SK-N-SH treated with all-trans-retinoic acid at 6 μM for 48 hours (cell line): ENCODE measurements around the gene C1QL1.

Source experiments
- ARNTL ChIP-seq: fragments of 450-650 bp; formaldehyde crosslinking; IDR thresholded peaks from 2 replicates; pipeline ENCODE4 v1.5.0; 2020; ENCODE audit warnings: low read depth, mild to moderate bottlenecking, moderate library complexity, borderline replicate concordance
- CSDC2 ChIP-seq: fragments of 250-450 bp; sonication (Bioruptor Pico); IDR thresholded peaks from 2 replicates; pipeline ENCODE4 v1.5.0; 2020; ENCODE audit warnings: mild to moderate bottlenecking, moderate library complexity
- OSR1 ChIP-seq: fragments of 250-450 bp; sonication (Bioruptor Pico); IDR thresholded peaks from 2 replicates; pipeline ENCODE4 v1.8.0; 2022; ENCODE audit warnings: moderate library complexity, mild to moderate bottlenecking, inconsistent platforms
- PATZ1 ChIP-seq: fragments of 250-450 bp; sonication (Bioruptor Pico); IDR thresholded peaks from 2 replicates; pipeline ENCODE4 v1.8.0; 2020; ENCODE audit warnings: mild to moderate bottlenecking, moderate library complexity, borderline replicate concordance
- POU6F1 ChIP-seq: fragments of 250-450 bp; sonication (Bioruptor Pico); IDR thresholded peaks from 2 replicates; pipeline ENCODE4 v1.8.0; 2021; ENCODE audit warnings: low read depth, mild to moderate bottlenecking, moderate library complexity, borderline replicate concordance
- RARB ChIP-seq: fragments of 250-450 bp; sonication (Bioruptor Pico); IDR thresholded peaks from 2 replicates; pipeline ENCODE4 v1.8.0; 2021; ENCODE audit warnings: mild to moderate bottlenecking, moderate library complexity
- TOX ChIP-seq: fragments of 250-450 bp; sonication (Bioruptor Pico); IDR thresholded peaks from 2 replicates; pipeline ENCODE4 v1.8.0; 2021; ENCODE audit warnings: mild to moderate bottlenecking, moderate library complexity, borderline replicate concordance

DNA sequence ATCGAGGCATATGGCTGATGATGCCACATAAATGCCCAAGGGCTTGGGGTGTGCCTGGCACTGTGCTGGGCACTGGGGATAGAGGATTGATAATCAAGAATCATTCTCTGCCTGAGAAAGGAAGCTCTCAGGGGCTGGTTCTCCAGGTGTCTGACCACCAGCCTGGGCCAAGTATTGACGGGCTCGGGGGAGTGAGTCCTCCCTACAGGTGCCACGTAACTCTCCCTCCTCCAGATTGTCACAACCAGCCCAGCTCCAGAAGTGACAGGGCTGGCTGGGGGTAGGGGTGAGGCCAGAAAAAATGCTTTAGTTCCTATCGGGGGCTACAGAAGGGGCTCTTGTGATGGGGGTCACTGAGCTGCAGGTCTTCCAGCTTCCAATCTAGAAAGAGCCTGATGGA is 10.7 kb upstream of the C1QL1 start:
- TF ChIP-seq OSR1 (CRISPR knock-in tag) = no peak
- TF ChIP-seq POU6F1 (CRISPR knock-in tag) = no peak
- no peak for TF ChIP-seq PATZ1 (CRISPR knock-in tag)
- no peak for TF ChIP-seq CSDC2
- TF ChIP-seq TOX (CRISPR knock-in tag) = no peak
- TF ChIP-seq RARB (CRISPR knock-in tag) = no peak
- no peak for TF ChIP-seq ARNTL (CRISPR knock-in tag)
